HEK293T (cell line): Measurements from ENCODE around the gene RPLP2.

Source experiments
- CTCF ChIA-PET: fragments of 350-600 bp; formaldehyde crosslinking; extraction: SDS; loops from one replicate; lab custom pipeline; 2021; ENCODE audit warnings: antibody characterized with exemption, inconsistent platforms; lab: Yijun Ruan, JAX
- POLR2A ChIA-PET: fragments of 350-600 bp; formaldehyde crosslinking; extraction: SDS; loops from one replicate; lab custom pipeline; 2020; ENCODE audit warnings: antibody characterized with exemption, inconsistent platforms; lab: Yijun Ruan, JAX
- DNase-seq: peaks from one replicate; pipeline ENCODE4 v3.0.0; 2012; ENCODE audit warnings: mixed read lengths; ENCODE audit errors: extremely low spot score
- ARNT ChIP-seq: fragments of 450-650 bp; IDR thresholded peaks from 2 replicates; pipeline ENCODE4 v1.6.1; 2017; ENCODE audit warnings: mild to moderate bottlenecking
- BHLHE40 ChIP-seq: fragments of 450-650 bp; IDR thresholded peaks from 2 replicates; pipeline ENCODE4 v1.6.1; 2016; ENCODE audit warnings: mild to moderate bottlenecking, moderate library complexity, borderline replicate concordance
- CTBP1 ChIP-seq: fragments of 450-650 bp; IDR thresholded peaks from 2 replicates; pipeline ENCODE4 v1.6.1; 2016; ENCODE audit warnings: borderline replicate concordance
- ELF4 ChIP-seq: fragments of 450-650 bp; IDR thresholded peaks from 2 replicates; pipeline ENCODE4 v1.6.1; 2017; ENCODE audit warnings: antibody characterized with exemption
- FOXA1 ChIP-seq: fragments of 450-650 bp; IDR thresholded peaks from 2 replicates; pipeline ENCODE4 v1.6.1; 2016; ENCODE audit warnings: mild to moderate bottlenecking
- FOXK2 ChIP-seq: fragments of 450-650 bp; IDR thresholded peaks from 2 replicates; pipeline ENCODE4 v1.6.1; 2016; ENCODE audit warnings: mild to moderate bottlenecking
- FOXM1 ChIP-seq: fragments of 450-650 bp; IDR thresholded peaks from 2 replicates; pipeline ENCODE4 v1.6.1; 2017; ENCODE audit warnings: mild to moderate bottlenecking, borderline replicate concordance
- HDGF ChIP-seq: fragments of 450-650 bp; IDR thresholded peaks from 2 replicates; pipeline ENCODE4 v1.6.1; 2017; ENCODE audit warnings: antibody characterized with exemption, borderline replicate concordance
- L3MBTL2 ChIP-seq: fragments of 450-650 bp; conservative IDR thresholded peaks from 2 replicates; pipeline ENCODE4 v1.6.1; 2016; ENCODE audit warnings: mild to moderate bottlenecking
- LEF1 ChIP-seq: fragments of 450-650 bp; IDR thresholded peaks from 2 replicates; pipeline ENCODE4 v1.6.1; 2017; ENCODE audit warnings: mild to moderate bottlenecking, borderline replicate concordance
- NFRKB ChIP-seq: fragments of 450-650 bp; IDR thresholded peaks from 2 replicates; pipeline ENCODE4 v1.6.1; 2016; ENCODE audit warnings: mild to moderate bottlenecking, moderate library complexity
- SP1 ChIP-seq: fragments of 450-650 bp; IDR thresholded peaks from 2 replicates; pipeline ENCODE4 v1.6.1; 2017
- SUZ12 ChIP-seq: fragments of 450-650 bp; IDR thresholded peaks from 2 replicates; pipeline ENCODE4 v1.6.1; 2016; ENCODE audit warnings: mild to moderate bottlenecking
- TARDBP ChIP-seq: fragments of 450-650 bp; IDR thresholded peaks from 2 replicates; pipeline ENCODE4 v1.6.1; 2016
- ZNF384 ChIP-seq: fragments of 450-650 bp; IDR thresholded peaks from 2 replicates; pipeline ENCODE4 v1.6.1; 2016
- TF ChIP-seq, protein P1 (sequence below): fragments of 450-650 bp; IDR thresholded peaks from 2 replicates; pipeline ENCODE4 v1.6.1; 2016

Gene RPLP2

DNA sequence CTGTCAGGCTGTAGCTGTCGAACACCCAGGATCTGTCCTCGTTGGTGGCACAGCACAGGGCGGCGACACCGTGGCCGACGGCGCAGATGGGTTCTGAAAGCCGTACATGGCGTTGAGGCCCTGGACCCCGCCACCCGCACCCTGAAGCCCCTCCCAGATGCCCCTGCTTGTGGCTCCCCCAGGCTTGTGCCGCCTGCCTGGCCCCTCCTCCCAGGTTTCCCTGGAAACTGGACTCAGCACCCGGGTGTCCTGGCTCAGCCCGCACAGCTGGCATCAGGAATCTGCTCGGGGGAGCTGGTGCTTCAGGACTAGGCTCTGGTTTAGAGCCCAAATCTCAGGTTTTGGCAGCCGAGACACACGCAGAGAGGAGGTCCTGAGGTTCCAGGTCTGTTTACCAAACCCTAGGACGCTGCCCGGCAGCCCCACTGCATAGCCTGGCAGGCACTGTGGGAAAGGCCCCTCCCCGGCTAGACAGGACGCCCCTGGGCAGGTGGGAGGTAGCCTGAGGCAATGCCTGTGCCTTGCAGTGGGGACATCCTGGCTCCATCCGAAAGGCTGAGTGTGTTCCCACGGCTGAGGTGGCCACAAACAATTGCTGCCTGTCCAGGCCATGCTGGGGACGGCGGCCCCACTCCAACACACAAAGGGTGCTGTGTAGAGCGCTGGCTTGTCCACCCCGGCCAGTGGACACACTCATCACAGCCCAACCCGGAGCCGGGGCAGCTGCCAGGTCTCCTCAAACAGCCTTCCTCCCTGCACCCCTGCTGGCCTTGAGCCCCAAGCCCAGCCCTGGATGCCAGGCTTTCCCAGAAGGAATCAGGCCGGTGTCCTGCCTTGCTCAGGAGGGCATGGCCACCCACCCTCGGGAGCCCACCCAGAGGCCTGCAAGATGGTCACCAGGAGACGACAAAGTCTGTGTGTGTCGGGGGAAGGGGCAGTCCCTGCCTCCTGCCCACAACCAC is 37.1 kb upstream of the RPLP2 start:
- CTCF ChIA-PET, result no interaction called here
- POLR2A ChIA-PET, result no interaction called here
- TF ChIP-seq ELF4 (no peak), FOXM1 (no peak), ZNF384 (no peak), FOXA1 (no peak), TARDBP (no peak), ARNT (no peak), L3MBTL2 (no peak), LEF1 (no peak), NFRKB (no peak), BHLHE40 (no peak), SP1 (no peak), FOXK2 (no peak), HDGF (no peak)
- TF ChIP-seq, protein P1, sequence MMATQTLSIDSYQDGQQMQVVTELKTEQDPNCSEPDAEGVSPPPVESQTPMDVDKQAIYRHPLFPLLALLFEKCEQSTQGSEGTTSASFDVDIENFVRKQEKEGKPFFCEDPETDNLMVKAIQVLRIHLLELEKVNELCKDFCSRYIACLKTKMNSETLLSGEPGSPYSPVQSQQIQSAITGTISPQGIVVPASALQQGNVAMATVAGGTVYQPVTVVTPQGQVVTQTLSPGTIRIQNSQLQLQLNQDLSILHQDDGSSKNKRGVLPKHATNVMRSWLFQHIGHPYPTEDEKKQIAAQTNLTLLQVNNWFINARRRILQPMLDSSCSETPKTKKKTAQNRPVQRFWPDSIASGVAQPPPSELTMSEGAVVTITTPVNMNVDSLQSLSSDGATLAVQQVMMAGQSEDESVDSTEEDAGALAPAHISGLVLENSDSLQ, result no peak
- DNase-seq, result no peak

DNA sequence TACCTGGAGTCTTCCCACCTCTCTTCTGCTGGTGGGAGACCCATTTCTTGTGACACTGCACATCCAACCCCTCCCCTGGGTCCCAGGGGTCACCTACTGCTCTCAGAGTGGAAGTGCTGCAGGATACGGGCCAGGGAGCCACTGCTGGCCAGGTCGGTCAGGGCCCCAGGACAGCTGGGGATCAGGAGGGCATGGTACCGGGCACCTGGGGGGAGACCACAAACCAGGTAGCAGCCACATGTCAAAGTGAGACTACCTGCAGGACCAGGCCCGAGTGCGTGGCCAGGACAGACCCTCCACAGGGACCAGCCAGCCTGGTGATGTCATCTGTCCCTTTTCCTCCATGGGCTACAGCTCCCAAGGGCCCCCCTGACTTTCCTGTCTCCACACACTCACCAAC is 36.3 kb upstream of the RPLP2 start:
- POLR2A ChIA-PET, result no interaction called here
- no peak for DNase-seq
- no peak for TF ChIP-seq LEF1
- CTCF ChIA-PET, result no interaction called here

DNA sequence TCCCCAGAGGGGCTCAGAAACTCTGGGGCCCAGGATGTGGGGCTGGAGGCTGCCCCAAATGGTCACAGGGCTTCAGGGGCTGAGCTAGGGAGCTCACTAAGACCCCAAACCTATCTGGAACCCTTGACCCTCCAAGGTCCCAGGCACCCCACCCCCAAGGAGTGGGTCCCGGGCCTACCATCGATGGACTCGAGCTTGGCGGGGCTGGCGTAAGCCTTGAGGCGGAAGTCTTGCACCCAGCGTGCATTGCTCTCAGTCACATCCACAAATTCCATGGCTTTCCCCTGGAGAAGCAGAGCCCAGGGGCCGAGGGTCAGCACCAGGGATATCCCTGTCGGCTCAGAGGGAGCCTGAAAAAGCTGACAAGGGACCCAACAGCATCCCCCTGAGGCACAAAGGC is 35.9 kb upstream of the RPLP2 start:
- no peak for DNase-seq
- TF ChIP-seq ZNF384 (no peak), BHLHE40 (no peak), L3MBTL2 (no peak), CTBP1 (no peak), LEF1 (no peak), SUZ12 (no peak), HDGF (no peak), NFRKB (no peak), ELF4 (no peak), FOXK2 (no peak), SP1 (no peak), ARNT (no peak), FOXM1 (no peak), FOXA1 (no peak), TARDBP (no peak)
- TF ChIP-seq, protein P1, result no peak
- CTCF ChIA-PET, result no interaction called here
- POLR2A ChIA-PET, result no interaction called here

DNA sequence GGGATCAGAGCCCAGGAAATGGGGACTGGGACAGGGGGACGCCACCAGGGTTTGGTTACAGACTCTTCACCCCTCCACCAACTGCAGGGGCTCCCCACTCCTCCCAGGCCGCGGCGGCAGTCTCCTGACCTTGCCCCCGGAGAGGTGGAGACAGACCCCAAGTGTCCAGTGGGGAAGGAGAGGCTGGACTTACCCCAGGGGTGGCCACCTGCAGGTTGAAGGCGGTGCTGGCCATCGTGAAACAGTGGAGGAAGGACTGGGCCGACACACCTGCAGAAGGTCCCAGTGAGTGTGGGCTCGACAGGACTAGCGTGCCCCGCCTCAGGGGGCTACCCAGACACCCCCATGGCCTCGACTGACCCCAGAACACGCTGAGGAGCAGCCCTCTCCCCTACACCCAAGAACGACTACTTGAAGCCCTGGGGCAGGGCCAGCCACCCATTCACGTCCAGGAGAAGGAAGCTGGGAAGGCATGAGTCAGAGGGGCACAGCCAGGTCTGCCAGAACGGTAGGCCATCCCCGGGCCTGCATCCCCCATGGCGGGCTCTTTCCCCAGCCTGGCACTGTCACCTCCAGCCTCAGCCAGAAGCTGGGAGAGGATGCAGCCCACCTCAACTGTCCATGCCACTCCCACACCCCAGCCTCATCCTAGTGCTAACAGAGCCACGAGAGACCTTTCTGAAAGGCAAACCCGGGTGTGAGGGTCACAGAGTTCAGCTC is 34.7 kb upstream of the RPLP2 start:
- CTCF ChIA-PET, result no interaction called here
- DNase-seq, result no peak
- TF ChIP-seq, protein P1, result no peak
- TF ChIP-seq LEF1, result no peak
- TF ChIP-seq BHLHE40, result no peak
- TF ChIP-seq CTBP1, result no peak
- TF ChIP-seq SP1, result no peak
- no peak for TF ChIP-seq ZNF384
- TF ChIP-seq HDGF, result no peak
- TF ChIP-seq ELF4, result no peak
- TF ChIP-seq TARDBP, result no peak
- no peak for TF ChIP-seq SUZ12
- no peak for TF ChIP-seq L3MBTL2
- no peak for TF ChIP-seq FOXM1
- no peak for TF ChIP-seq FOXK2
- TF ChIP-seq NFRKB, result no peak
- TF ChIP-seq FOXA1, result no peak
- no peak for TF ChIP-seq ARNT
- POLR2A ChIA-PET, result interaction anchor here (2.2 to 2.4 kb wide), 3 partner anchors 11 to 29 kb away, joined by 4 to 20 read pairs (median 14); partner anchors contain the start of gene PIDD1

DNA sequence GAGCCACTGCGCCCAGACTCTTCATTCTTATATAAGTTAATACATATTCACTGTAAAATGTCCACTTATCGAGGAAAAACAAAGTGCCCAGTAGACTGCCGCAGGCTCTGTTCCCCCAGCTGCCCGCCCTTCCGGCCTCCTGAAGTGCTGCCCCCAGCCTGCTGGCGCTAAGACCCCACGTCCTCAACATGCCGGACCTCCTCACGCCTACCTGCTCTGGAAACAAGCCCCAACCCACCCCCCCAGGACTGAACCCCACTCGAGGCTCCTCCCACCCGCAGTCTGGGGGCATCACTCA is 33.6 kb upstream of the RPLP2 start:
- TF ChIP-seq LEF1 (no peak), FOXM1 (no peak), CTBP1 (no peak), FOXA1 (no peak), L3MBTL2 (no peak), HDGF (no peak), ELF4 (no peak), SUZ12 (no peak), ARNT (no peak), ZNF384 (no peak), NFRKB (no peak), BHLHE40 (no peak), TARDBP (no peak), FOXK2 (no peak), SP1 (no peak)
- TF ChIP-seq, protein P1, result no peak
- ChIA-PET CTCF (no interaction called here), POLR2A (interaction anchor here (0.7 to 2.4 kb wide), 11 partner anchors 8 to 200 kb away, joined by 3 to 20 read pairs (median 5); partner anchors contain the start of genes PHRF1 and PIDD1)
- no peak for DNase-seq
